ENCODE results near the gene ZNF367. TPM values are rescaled to one million over a fixed set of nuclear protein-coding genes. Genes with fewer than 3 reads are reported as not detected.

ZNF367 gene
- total and polyA plus RNA-seq, 2 of the 4 experiments (the other 2 are of a cell fraction) = 1.1 to 2.7 TPM

DNA sequence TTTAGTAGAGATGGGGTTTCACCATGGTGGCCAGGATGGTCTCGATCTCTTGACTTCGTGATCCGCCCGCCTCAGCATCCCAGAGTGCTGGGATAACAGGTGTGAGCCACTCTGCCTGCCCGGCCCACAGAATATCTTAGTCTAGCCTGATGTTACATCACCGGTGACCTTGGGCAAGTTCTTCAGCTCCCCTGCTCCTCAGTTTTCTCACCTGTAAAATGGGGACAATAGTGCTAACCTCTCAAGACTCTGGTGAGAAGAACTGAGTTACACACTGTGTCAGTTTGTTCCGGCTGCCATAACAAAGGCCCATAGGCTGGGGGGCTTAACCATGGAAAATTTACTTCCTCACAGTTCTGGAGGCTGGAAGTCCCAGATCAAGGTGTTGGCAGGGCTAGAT, 19.3 kb upstream of the ZNF367 start:
- Histone ChIP-seq H3K14ac (replicated peaks; ENCODE audit: low read depth, low read length) (no peak overlapping the region), H3K23ac (ENCODE audit: low read depth, low read length) (no peak overlapping the region), H2AFZ (replicated peaks; ENCODE audit: low read length, poor library complexity) (no peak overlapping the region), H3K4me2 (ENCODE audit: low read depth, low read length) (no peak overlapping the region), H3K4ac (ENCODE audit: low read depth, low read length) (no peak overlapping the region), H3K18ac (ENCODE audit: low read depth, low read length) (no peak overlapping the region), H3K27ac (ENCODE audit: insufficient read depth, low read length) (no peak overlapping the region), H2BK5ac (ENCODE audit: low read depth, low read length, poor library complexity, severe bottlenecking) (no peak overlapping the region), H3K4me3 (ENCODE audit: insufficient read depth, low read depth, low read length) (no peak overlapping the region), H3K9me1 (ENCODE audit: insufficient read depth, low read length) (no peaks in the 10 kb centered on the region), H2BK120ac (ENCODE audit: low read depth, low read length) (no peak overlapping the region), H4K91ac (ENCODE audit: insufficient read depth, low read depth, low read length) (no peak overlapping the region), H3K4me1 (ENCODE audit: control insufficient read depth, insufficient read depth, low read length) (no peaks in the 10 kb centered on the region), H4K20me1 (ENCODE audit: insufficient read depth, low read length) (no peaks in the 10 kb centered on the region), H3K36me3 (ENCODE audit: control insufficient read depth, insufficient read depth, low read length) (no peaks in the 10 kb centered on the region), H3K56ac (ENCODE audit: extremely low read depth, insufficient read depth, low read length) (no peak overlapping the region), H2AK9ac (replicated peaks; ENCODE audit: low read depth, low read length, poor library complexity) (no peak overlapping the region), H4K8ac (ENCODE audit: low read depth in 2 of 2, low read length in 2 of 2) (no peak overlapping the region), H3K27me3 (ENCODE audit: control insufficient read depth, insufficient read depth, low read length) (no peaks in the 10 kb centered on the region), H3K9me3 (ENCODE audit: control insufficient read depth, insufficient read depth, low read length) (peaks cover 4% of the 10 kb centered on the region; the same call in 1 of the 2 replicates), H4K5ac (ENCODE audit: low read depth, low read length) (no peak overlapping the region), H2BK15ac (ENCODE audit: low read depth, low read length) (no peak overlapping the region), H2AK5ac (ENCODE audit: low read depth, low read length) (no peak overlapping the region), H3K79me1 (ENCODE audit: low read depth in 1 of 2, low read length in 2 of 2) (no peaks in the 10 kb centered on the region), H2BK20ac (ENCODE audit: low read depth, low read length) (no peak overlapping the region), H3K9ac (ENCODE audit: low read depth, low read length) (no peak overlapping the region)
- in situ Hi-C loops (cut with MboI; ENCODE audit: low sequenced_read_pairs) = no loop called here
- TF ChIP-seq MXI1 (IDR thresholded peaks at IDR 0.05; ENCODE audit: borderline replicate concordance, low read depth, low read length) (no peak), NFE2L2 (IDR thresholded peaks at IDR 0.05; ENCODE audit: low read depth, low read length) (no peak), BHLHE40 (IDR thresholded peaks at IDR 0.05; ENCODE audit: low read depth, low read length) (no peak), POLR2A (IDR thresholded peaks at IDR 0.05; ENCODE audit: low read depth, low read length) (no peak), RCOR1 (IDR thresholded peaks at IDR 0.05; ENCODE audit: insufficient replicate concordance, low read length) (no peak), MAFK (IDR thresholded peaks at IDR 0.05; ENCODE audit: low read depth, low read length) (no peak), MAZ (IDR thresholded peaks at IDR 0.05; ENCODE audit: borderline replicate concordance, low read depth, low read length) (no peak), FOS (IDR thresholded peaks at IDR 0.05; ENCODE audit: low read depth, low read length) (no peak)
- TF ChIP-seq, protein P1, sequence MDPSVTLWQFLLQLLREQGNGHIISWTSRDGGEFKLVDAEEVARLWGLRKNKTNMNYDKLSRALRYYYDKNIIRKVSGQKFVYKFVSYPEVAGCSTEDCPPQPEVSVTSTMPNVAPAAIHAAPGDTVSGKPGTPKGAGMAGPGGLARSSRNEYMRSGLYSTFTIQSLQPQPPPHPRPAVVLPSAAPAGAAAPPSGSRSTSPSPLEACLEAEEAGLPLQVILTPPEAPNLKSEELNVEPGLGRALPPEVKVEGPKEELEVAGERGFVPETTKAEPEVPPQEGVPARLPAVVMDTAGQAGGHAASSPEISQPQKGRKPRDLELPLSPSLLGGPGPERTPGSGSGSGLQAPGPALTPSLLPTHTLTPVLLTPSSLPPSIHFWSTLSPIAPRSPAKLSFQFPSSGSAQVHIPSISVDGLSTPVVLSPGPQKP (IDR thresholded peaks at IDR 0.05; ENCODE audit: borderline replicate concordance, low read depth, low read length) = no peak
- TF ChIP-seq, protein P2, sequence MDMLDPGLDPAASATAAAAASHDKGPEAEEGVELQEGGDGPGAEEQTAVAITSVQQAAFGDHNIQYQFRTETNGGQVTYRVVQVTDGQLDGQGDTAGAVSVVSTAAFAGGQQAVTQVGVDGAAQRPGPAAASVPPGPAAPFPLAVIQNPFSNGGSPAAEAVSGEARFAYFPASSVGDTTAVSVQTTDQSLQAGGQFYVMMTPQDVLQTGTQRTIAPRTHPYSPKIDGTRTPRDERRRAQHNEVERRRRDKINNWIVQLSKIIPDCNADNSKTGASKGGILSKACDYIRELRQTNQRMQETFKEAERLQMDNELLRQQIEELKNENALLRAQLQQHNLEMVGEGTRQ (IDR thresholded peaks at IDR 0.05; ENCODE audit: low read depth, low read length) = no peak
- 100% methylated on average over 1 of the region's 7 CpGs; no CpG with 5 or more reads in 1 of the 2 experiments for WGBS, 2 experiments (ENCODE audit: extremely low coverage in 2 of 2, insufficient read length in 1 of 2)
- intact Hi-C loops (cut with micrococcal nuclease) = no loop called here
- dilution Hi-C loops (cut with HindIII; ENCODE audit: low sequenced_read_pairs, unreplicated experiment) = no loop called here
- BruUV-seq (replicated peaks) = no TSS peak
- POLR2A ChIA-PET (ENCODE audit: unreplicated experiment) = no interaction called here
- CTCF ChIA-PET = no interaction called here
- ATAC-seq (ENCODE audit: low read depth) (no peak), DNase-seq (no peak)

Measured in IMR-90 (cell line).